ENCODE measurements around the gene NELL2. TPM values are rescaled to one million over a fixed set of nuclear protein-coding genes. Genes with fewer than 3 reads are reported as not detected.
A peak's percentile ranks its signal among the peaks of the same experiment; 100 is the strongest.
"Not testable (repeated sequence)": the region's sequence is repeated elsewhere in the genome, so short reads cannot be mapped to it uniquely, and the experiment has no call there.

NELL2 gene
- total RNA-seq, result under 1 TPM; 0.28 to 0.79 (median 0.71) TPM
- under 1 TPM; 0.27 to 0.77 TPM for polyA plus RNA-seq

DNA sequence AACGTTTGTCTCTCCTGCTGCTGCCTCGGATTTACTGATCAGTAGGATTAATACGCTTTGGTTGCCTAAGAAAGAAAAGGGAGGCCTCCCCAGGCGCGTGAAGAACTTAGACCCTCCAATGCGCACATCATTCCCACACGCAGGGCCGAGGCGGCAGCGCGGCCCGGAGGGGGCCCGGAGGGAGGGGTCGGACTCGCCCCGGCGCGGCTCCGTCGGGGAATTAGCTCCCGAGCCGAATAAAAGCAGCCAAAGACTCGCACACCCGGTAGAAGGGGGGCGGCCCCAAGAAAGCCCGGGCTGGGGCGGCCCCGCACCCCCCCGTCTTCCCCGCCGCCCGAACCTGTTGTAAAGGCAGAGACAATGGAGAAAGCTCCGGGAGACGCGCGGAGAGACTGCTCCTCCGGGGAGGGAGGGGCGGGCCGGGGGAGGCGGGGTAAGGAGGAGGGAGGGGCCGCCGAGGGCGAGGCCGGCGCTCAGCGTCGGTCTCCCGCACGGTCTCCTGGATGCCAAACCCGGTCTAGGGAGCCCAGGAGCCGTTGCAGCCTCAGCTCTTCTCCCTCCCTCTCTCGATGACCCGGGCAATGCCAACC, at the start of gene NELL2:
TSS of gene NELL2 (minus strand) at position 362 of the 590 bp plus-strand sequence. CDS start 446 bp downstream, outside the sequence.
- H3K4me1 ChIP-seq, result peaks cover 0 to 5% (median 3%) of the 10 kb centered on the region in 3 donors
- TF ChIP-seq CTCF (IDR thresholded peaks at IDR 0.05), result no peak
- WGBS, 2 donors, result 0 to 1% methylated on average over 42 to 53 of the region's 53 CpGs
- H3K27me3 ChIP-seq, result peaks cover 0 to 30% (median 12%) of the 10 kb centered on the region in 4 donors
- H3K9me3 ChIP-seq, result peaks cover 0 to 7% (median 0%) of the 10 kb centered on the region in 4 donors
- no peaks in the 10 kb centered on the region for H3K36me3 ChIP-seq
- ATAC-seq (peak; percentile 79 to 91 (median 88)), FAIRE-seq (no peak), DNase-seq (peak; percentile 20 to 74 (median 38))
- intact Hi-C loops (cut with DNase I), result no loop called here
- H3K27ac ChIP-seq, result no peak within 1 kb of the TSS
- peak within 1 kb of the TSS; percentile 37 to 64 (median 46) for H3K4me3 ChIP-seq

DNA sequence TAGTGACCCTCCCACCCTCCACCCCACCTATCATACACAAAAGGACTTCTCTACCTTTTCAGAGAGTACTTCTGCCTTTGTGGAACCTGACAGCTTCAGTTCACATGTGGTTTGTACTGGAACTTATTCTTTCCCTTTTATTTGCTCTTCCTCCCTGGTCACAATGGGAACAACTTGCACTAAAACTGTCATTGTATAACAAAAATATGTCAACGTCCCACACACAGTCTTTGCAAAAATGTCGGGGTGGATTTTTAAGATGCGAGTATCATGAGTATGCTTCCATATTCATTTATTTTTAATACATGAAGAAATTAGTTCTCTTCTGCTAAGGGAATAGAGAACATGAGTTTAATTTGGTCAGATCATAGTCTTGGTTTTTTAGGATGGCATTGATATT, 45.6 kb upstream of the NELL2 start:
- intact Hi-C loops (cut with DNase I), result loop anchor here in 1 of 3 donors (10.0 kb wide), 1 partner anchor 907 kb away; no protein-coding TSS in a partner anchor
- no peak for DNase-seq

DNA sequence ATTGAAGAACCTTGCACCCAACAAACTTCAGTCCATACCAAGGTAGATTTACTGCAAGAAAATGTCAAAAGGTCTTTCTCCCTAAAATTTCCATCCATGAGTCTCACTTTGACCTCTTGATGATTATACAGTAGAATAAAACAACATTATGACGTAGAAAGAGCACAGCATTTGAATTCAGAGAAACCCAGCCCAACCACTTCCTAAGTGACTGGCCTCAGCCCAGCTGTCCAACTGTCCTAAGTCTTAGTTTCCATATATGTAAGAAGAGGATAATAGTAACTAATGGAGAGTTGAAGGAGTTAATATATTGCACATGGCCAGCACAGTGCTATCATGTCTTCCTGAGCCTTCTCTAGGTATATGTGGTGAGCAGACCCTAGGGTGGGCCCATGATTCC, 41.0 kb upstream of the NELL2 start:
- intact Hi-C loops (cut with DNase I), result no loop called here
- no peaks in the 10 kb centered on the region for H3K27me3 ChIP-seq
- 51 to 54% methylated on average over 1 of the region's 1 CpG for WGBS, 2 donors
- TF ChIP-seq CTCF (IDR thresholded peaks at IDR 0.05), result no peak
- H3K9me3 ChIP-seq, result no peaks in the 10 kb centered on the region
- FAIRE-seq (no peak), ATAC-seq (no peak), DNase-seq (no peak)
- no peak overlapping the region for H3K4me3 ChIP-seq
- H3K4me1 ChIP-seq, result no peaks in the 10 kb centered on the region
- H3K36me3 ChIP-seq, result no peaks in the 10 kb centered on the region
- no peak overlapping the region for H3K27ac ChIP-seq

More for the DNA sequence above, 45.6 kb upstream of the NELL2 start:
- no peak for ATAC-seq
- no peaks in the 10 kb centered on the region for H3K9me3 ChIP-seq
- no peak for FAIRE-seq
- no peaks in the 10 kb centered on the region for H3K36me3 ChIP-seq
- no peak for TF ChIP-seq CTCF (IDR thresholded peaks at IDR 0.05)
- H3K27ac ChIP-seq, result no peak overlapping the region
- WGBS, 2 donors, result 60 to 67% methylated on average over 3 of the region's 3 CpGs
- H3K27me3 ChIP-seq, result no peaks in the 10 kb centered on the region
- no peaks in the 10 kb centered on the region for H3K4me1 ChIP-seq
- no peak overlapping the region for H3K4me3 ChIP-seq

- Histone ChIP-seq H3K9me3 (no peaks in the 10 kb centered on the region), H3K36me3 (no peaks in the 10 kb centered on the region), H3K27ac (no peak overlapping the region), H3K27me3 (no peaks in the 10 kb centered on the region), H3K4me1 (no peaks in the 10 kb centered on the region), H3K4me3 (no peak overlapping the region)
- no peak for DNase-seq
- intact Hi-C loops (cut with DNase I), result no loop called here
- ATAC-seq, result no peak
- no peak for FAIRE-seq
- no peak for TF ChIP-seq CTCF (IDR thresholded peaks at IDR 0.05)
Observed at GRCh38 chr12:44915958-44916357, 39.8 kb upstream of the NELL2 start.

DNA sequence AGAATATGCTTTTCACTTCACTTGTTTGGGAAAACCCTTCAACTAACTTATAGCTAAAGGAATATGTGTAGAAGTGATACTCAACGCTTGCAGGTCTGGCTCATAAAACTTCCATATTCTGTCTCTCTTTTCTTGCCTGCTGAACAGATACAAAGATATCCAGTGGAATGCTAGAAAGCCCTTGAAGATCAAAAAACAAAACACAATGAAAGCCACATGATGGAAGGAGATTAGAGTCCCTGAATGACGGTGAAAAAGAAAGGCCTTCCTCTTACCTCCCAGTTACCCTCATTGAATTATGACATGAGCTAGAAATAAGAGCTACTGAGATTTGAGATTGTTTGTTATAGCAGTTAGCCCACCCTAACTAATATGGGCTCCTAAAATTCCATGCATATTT, 28.2 kb upstream of the NELL2 start:
- Histone ChIP-seq H3K9me3 (no peaks in the 10 kb centered on the region), H3K4me1 (no peaks in the 10 kb centered on the region), H3K4me3 (no peak overlapping the region), H3K27me3 (no peaks in the 10 kb centered on the region), H3K27ac (no peak overlapping the region), H3K36me3 (no peaks in the 10 kb centered on the region)
- FAIRE-seq (no peak), DNase-seq (no peak), ATAC-seq (no peak)
- intact Hi-C loops (cut with DNase I), result no loop called here
- 72 to 77% methylated on average over 2 of the region's 2 CpGs for WGBS, 2 donors
- no peak for TF ChIP-seq CTCF (IDR thresholded peaks at IDR 0.05)

DNA sequence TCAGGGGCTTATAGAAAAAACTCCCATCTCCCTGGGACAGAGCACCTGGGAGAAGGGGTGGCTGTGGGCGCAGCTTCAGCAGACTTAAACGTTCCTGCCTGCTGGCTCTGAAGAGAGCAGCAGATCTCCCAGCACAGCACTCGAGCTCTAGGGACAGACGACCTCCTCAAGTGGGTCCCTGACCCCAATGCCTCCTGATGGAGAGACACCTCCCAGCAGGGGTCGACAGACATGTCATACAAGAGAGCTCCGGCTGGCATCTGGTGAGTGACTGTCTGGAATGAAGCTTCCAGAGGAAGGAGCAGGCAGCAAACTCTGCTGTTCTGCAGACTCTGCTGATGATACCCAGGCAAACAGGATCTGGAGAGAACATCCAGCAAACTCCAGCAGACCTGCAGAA, 22.0 kb upstream of the NELL2 start:
- intact Hi-C loops (cut with DNase I); H3K27me3 ChIP-seq; H3K4me1 ChIP-seq; ATAC-seq; H3K4me3 ChIP-seq; H3K36me3 ChIP-seq; H3K27ac ChIP-seq; DNase-seq; FAIRE-seq; H3K9me3 ChIP-seq: not testable (repeated sequence)
- WGBS, 2 donors, result 50 to 58% methylated on average over 6 of the region's 6 CpGs
